NT2/D1 (cell line): ENCODE data around the gene CLIC5.

Experiments
- SUZ12 ChIP-seq: IDR thresholded peaks from 2 replicates; pipeline ENCODE4 v1.6.1; 2011; ENCODE audit not compliant: insufficient read length, insufficient read depth; ENCODE audit errors: extremely low read depth
- YY1 ChIP-seq: IDR thresholded peaks from 2 replicates; pipeline ENCODE4 v1.6.1; 2011; ENCODE audit not compliant: insufficient read length, insufficient read depth
- ZNF274 ChIP-seq: IDR thresholded peaks from 2 replicates; pipeline ENCODE4 v1.6.1; 2011; ENCODE audit warnings: mild to moderate bottlenecking, low read depth, low read length

DNA sequence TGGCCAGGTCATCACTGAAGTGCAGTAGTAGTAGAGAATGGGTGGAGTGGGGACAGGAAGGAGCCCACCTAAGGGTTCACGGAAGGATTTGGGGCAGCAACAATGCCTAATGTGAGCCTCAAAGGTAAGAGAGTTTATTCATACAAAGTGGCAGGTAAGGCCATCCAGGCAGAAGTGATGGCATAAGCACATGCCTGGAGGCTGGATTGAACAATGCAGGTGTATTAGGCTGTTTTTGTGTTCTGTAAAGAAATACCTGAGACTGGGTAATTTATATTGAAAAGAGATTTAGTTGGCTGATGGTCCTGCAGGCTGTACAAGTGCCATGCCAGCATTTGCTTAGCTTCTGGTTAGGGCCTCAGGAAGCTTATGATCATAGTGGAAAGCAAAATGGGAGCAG, 48.3 kb downstream of the CLIC5 start:
- TF ChIP-seq SUZ12 (no peak), YY1 (no peak), ZNF274 (no peak)
